ENCODE data around the gene ENGASE.

Gene ENGASE

GRCh38 chr17:79090443-79091225 is 16.0 kb downstream of the ENGASE start:
- no peak for DNase-seq (ENCODE audit: low spot score)
- POLR2A ChIA-PET (ENCODE audit: low non-redundant PET), result no interaction called here
- TF ChIP-seq, protein P1, sequence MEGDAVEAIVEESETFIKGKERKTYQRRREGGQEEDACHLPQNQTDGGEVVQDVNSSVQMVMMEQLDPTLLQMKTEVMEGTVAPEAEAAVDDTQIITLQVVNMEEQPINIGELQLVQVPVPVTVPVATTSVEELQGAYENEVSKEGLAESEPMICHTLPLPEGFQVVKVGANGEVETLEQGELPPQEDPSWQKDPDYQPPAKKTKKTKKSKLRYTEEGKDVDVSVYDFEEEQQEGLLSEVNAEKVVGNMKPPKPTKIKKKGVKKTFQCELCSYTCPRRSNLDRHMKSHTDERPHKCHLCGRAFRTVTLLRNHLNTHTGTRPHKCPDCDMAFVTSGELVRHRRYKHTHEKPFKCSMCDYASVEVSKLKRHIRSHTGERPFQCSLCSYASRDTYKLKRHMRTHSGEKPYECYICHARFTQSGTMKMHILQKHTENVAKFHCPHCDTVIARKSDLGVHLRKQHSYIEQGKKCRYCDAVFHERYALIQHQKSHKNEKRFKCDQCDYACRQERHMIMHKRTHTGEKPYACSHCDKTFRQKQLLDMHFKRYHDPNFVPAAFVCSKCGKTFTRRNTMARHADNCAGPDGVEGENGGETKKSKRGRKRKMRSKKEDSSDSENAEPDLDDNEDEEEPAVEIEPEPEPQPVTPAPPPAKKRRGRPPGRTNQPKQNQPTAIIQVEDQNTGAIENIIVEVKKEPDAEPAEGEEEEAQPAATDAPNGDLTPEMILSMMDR (conservative IDR thresholded peaks at IDR 0.05; ENCODE audit: low read depth), result peak; percentile 77
- peak overlapping the region; percentile 61 for H3K27ac ChIP-seq
- CTCF ChIA-PET, result interaction anchor here (0.6 to 2.0 kb wide), 5 partner anchors 11 to 310 kb away, joined by 3 to 4 read pairs (median 4); no protein-coding TSS in a partner anchor

DNA sequence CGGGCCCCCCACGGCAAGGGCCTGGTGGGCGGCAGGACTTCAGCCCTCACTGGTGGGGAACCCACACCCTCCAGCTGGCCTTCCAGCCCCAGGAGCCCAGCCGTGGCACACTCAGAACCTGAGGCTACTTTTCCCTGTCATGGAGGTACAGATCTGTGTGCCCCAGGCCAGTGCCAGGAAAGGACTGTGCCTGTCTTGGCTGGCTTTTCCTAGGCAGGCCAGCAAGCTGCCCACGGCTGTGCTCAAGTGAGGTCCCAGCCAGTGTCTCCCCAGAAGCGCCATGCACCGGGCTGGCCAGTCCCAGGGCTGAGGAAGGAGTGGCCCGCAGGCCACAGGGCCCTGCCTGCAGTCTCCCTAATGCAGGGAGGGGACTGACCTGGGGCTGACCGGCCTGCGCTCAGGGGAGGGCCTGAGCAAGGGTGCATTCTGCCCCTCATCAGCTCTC is 16.6 kb downstream of the ENGASE start:
- H3K27ac ChIP-seq, result peak overlapping the region; percentile 61
- POLR2A ChIA-PET (ENCODE audit: low non-redundant PET), result no interaction called here
- TF ChIP-seq, protein P1 (conservative IDR thresholded peaks at IDR 0.05; ENCODE audit: low read depth), result no peak
- no peak for DNase-seq (ENCODE audit: low spot score)
- CTCF ChIA-PET, result interaction anchor here (0.6 kb wide), 2 partner anchors 12 to 301 kb away, joined by 3 to 4 read pairs; no protein-coding TSS in a partner anchor

- no peak for DNase-seq (ENCODE audit: low spot score)
- ChIA-PET POLR2A (ENCODE audit: low non-redundant PET) (no interaction called here), CTCF (interaction anchor here (1.9 kb wide), 1 partner anchor 299 kb away, joined by 15 read pairs; no protein-coding TSS in a partner anchor)
- TF ChIP-seq, protein P1 (conservative IDR thresholded peaks at IDR 0.05; ENCODE audit: low read depth), result no peak
- no peak overlapping the region for H3K27ac ChIP-seq
Observed at GRCh38 chr17:79092567-79092966, 17.9 kb downstream of the ENGASE start.

DNA sequence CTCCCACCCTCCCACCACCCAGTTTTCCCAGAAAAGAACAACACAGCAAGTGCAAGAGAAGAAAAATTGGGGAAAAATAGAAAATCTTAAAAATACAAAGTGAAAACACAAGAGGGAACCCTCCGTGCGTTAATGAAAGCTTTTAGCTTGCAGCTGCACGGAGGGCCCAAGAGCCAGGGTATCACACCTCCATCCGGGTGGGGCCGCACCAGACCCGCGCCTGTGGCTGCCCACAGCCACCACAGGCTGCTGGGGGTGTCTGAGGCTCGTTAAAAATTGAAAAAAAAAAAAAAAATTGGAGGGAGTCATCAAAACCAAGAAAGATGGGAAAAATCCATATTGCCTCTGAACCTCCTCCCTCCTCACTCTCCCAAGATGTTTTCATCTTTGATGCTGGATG is 18.6 kb downstream of the ENGASE start:
- no peak for DNase-seq (ENCODE audit: low spot score)
- ChIA-PET POLR2A (ENCODE audit: low non-redundant PET) (no interaction called here), CTCF (interaction anchor here (0.6 to 1.9 kb wide), 3 partner anchors 299 to 624 kb away, joined by 3 to 15 read pairs (median 4); no protein-coding TSS in a partner anchor)
- H3K27ac ChIP-seq, result no peak overlapping the region
- TF ChIP-seq, protein P1 (conservative IDR thresholded peaks at IDR 0.05; ENCODE audit: low read depth), result no peak

DNA sequence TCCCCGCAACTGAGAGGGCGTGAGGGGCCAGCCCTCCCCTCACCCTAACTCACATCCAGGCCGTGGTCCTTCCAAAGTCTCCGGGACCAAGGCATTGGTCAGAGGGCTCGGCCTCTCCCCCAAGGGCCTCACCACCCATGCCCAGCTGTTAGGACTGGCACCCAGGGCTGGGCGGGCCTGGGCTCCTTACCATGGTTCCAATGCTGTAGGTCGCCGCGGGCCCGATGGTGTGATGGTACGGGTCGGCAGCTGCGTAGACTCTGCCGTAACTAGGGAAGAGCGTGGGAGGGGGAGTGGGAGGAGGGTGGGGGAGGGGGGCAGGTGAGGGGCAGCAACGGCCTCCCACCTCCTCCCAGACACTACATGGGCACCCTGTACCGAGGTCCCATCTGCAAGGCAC is 19.6 kb downstream of the ENGASE start:
- TF ChIP-seq, protein P1 (conservative IDR thresholded peaks at IDR 0.05; ENCODE audit: low read depth), result no peak
- ChIA-PET POLR2A (ENCODE audit: low non-redundant PET) (interaction anchor here (0.6 kb wide), 1 partner anchor 67 kb away, joined by 9 read pairs; no protein-coding TSS in a partner anchor), CTCF (interaction anchor here (1.2 to 1.9 kb wide), 2 partner anchors 298 to 299 kb away, joined by 3 to 15 read pairs; no protein-coding TSS in a partner anchor)
- no peak for DNase-seq (ENCODE audit: low spot score)
- no peak overlapping the region for H3K27ac ChIP-seq

DNA sequence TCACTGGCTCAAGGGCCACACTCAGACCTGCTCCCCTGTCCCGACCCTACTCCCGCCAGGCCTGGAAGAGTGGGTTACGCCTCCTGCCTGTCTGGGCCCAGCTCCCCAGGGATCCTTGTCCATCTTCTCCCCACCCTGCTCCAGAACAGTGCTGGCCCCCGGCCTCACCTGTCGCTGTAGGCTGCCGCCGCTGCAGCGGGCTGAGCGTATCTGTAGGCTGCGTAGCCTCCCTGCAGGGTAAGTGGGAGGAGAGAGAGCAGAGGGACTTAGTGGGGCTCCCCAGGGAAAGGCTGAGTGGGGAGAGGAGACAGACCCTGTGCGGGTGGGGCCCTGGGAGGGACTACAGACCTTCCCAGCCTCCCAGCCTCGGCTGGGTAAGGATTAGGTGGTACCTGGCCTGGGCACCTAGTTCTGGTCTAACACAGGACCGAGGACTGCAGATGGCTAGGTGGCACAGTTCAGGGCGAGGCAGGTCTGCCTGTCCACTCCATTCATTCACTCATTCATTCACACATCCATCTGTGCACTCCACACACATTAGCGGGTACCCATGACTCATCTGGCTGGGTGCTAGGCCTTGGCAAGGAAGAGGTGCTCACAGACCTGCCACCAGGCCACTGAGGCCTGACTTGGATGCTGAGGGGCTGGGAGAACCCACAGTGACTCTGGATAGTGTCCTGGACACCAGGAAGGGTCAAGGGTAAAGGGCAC is 20.9 kb downstream of the ENGASE start:
- no peak overlapping the region for H3K27ac ChIP-seq
- TF ChIP-seq, protein P1 (conservative IDR thresholded peaks at IDR 0.05; ENCODE audit: low read depth), result no peak
- POLR2A ChIA-PET (ENCODE audit: low non-redundant PET), result no interaction called here
- CTCF ChIA-PET, result interaction anchor here (1.0 to 1.2 kb wide), 2 partner anchors 8 to 298 kb away, joined by 3 read pairs; no protein-coding TSS in a partner anchor
- DNase-seq (ENCODE audit: low spot score), result no peak
